GM12873 (cell line): Measurements from ENCODE around the gene OTUD3.

Experiments
- TF ChIP-seq, protein P1 (sequence below): IDR thresholded peaks from 2 replicates; pipeline ENCODE4 v1.5.1; 2012; ENCODE audit warnings: low read depth, mild to moderate bottlenecking, moderate library complexity, low read length, control low read depth; ENCODE audit not compliant: insufficient read depth; ENCODE audit errors: missing control alignments

OTUD3 gene

DNA sequence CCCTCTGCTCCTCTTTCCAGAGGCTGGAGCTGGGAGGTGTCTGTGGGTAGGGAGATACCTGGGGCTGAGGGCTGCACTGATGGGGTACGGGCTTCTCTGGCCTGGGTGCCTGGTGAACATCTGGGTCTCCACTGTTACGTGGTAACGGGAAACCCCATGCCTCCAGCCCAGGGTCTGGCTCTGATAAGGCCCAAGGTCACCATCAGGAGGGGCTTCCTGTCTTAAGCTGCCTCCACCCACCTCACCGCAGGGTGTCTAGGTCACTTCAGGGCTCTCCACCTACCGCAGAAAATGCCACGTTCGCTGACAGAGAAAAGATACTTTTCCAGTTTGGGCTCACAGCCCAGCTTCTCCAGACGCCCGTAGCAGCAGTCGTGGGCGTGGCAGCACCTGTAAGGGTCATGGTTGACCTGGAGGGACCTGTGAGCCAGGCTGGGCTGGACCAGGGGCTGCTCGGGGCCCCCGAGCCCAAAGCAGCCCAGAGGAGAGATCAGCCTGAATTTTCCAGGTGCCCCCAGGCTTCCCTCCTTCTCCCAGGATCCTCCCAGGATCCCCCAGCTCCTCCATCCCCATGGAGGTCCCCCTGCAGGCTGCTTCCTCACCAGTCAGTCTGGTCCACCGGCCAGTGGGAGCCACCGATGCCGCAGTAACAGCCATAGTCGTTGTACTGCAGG, 40.0 kb downstream of the OTUD3 start:
- TF ChIP-seq, protein P1, sequence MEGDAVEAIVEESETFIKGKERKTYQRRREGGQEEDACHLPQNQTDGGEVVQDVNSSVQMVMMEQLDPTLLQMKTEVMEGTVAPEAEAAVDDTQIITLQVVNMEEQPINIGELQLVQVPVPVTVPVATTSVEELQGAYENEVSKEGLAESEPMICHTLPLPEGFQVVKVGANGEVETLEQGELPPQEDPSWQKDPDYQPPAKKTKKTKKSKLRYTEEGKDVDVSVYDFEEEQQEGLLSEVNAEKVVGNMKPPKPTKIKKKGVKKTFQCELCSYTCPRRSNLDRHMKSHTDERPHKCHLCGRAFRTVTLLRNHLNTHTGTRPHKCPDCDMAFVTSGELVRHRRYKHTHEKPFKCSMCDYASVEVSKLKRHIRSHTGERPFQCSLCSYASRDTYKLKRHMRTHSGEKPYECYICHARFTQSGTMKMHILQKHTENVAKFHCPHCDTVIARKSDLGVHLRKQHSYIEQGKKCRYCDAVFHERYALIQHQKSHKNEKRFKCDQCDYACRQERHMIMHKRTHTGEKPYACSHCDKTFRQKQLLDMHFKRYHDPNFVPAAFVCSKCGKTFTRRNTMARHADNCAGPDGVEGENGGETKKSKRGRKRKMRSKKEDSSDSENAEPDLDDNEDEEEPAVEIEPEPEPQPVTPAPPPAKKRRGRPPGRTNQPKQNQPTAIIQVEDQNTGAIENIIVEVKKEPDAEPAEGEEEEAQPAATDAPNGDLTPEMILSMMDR: no peak

DNA sequence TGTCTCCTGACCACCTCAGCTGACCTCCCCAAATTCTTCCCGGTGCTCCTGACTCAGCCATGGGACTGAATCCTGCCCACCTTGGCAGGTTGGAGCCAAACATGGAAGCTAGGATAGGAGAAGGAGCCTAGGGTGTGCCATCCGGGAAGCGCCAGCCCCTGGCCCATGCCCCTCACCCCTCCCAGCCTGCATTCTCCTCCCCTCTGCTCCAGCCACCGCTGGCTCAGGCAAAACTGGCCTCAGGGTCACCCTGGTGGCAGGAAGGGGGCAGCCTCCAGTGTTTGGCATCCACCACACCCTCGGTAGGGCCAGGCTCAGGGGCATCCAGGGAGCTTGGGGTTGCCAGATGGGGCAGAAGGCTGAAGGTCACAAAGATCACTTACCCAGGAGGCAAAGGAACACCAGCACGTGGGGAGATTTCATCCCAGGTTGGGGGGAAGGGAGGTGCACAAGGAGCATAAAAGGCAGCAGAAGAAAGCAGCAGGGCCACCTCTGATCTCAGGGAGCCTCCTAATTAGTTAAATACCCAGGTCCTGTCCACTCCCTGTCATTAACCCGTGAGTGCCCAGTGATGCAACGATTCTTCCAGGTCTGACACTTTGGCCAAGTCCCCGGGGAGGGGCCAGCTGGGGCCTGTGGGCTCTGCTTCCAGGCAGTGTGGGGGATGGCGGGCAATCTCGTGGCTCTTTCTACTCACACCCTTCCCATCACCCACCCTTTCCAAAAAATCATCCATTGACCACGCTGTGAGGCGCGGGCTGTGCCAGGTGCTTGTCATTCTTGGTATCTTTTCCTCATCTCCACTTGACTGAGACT, 41.1 kb downstream of the OTUD3 start, which contains the start of gene PLA2G2E:
Gene PLA2G2E, minus strand, starts transcription at position 481 of the 816 bp plus-strand sequence. Its CDS starts 58 bp downstream, at position 423.
- TF ChIP-seq, protein P1: no peak

DNA sequence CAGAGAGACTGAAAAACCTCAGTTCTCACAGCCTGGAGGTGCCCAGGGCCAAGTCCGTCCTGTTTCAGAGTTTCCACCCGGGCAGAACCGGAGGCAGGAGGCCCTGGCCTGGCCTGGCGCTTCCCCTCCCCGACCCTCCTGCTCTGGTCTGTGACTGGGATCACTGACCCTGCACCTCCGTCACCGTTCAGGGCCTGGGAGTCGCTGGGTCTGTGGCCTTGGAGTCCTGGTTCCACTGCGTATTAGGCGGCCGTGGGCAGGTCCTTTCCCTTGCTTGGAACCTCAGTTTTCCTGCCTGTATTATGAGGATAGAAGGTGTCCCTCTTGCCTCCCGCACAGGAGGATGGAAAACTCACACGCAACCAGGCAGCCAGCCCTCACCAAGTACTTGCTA, 41.8 kb downstream of the OTUD3 start:
- TF ChIP-seq, protein P1: no peak

DNA sequence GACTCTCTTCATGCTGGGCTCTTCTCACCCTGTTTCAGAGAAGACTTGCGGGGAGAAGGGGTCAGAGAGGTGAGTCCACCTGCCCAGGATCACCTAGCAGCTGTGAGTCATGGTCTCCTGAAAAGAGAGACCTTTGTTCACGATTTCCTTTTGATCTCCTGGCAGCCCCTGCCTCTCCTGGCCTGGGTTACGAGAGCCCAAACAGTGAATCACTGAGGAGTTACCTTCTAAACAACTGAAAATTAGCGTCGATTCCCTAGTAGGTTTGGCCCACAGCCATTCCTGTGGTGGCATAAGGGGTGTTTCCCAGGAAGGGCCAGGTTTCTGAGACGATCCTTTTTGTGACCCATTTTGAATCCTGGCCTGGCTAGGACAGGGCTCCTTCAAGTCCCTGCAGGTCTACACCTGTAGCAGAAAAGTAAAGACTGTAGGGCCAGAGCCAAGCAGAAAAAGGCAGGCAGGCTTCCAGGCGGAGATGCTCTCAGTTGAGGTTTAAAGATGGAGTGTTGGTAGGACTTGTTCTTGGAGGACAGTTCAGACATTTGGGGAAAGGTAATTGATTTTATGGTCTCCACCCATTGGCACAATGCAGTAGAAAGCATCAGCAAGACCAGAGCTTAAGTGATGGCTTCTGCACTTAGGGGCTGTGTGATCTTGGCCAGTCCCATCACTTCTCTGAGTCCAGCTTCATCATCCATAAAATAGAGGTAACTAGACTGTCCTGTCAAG, 43.3 kb downstream of the OTUD3 start:
- TF ChIP-seq, protein P1: no peak

DNA sequence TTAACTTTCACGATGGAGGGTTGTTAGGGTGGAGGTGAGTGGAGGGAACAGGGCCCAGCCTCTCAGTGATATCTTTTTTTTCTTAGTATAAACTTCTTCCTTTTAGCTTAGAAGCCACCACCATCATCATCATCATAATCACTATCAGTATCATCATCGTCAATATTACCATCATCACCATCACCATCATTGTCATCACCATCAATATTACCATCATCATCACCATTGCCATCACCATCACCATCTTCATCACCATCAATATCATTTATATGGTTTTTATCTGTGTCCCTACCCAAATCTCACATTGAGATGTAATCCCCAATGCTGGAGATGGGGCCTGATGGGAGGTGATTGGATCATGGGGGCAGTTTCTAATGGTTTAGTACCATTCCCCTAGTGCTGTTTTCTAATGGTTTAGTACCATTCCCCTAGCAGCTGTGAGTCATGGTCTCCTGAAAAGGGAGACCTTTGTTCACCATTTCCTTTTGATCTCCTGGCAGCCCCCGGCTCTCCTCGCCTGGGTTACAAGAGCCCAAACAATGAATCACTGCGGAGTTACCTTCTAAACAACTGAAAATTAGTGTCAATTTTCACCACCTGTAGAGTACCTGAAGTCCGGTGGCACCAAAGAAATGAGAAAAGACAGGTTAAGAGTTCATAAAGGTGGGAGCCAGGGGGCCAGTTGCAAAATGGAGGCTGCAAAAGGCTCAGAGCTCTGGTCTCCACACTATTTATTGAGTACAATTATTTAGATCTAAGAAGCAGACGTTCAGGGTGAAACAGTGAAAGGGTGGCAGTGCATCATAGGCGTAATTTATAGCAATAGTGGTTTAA, 44.3 kb downstream of the OTUD3 start:
- TF ChIP-seq, protein P1: no peak

DNA sequence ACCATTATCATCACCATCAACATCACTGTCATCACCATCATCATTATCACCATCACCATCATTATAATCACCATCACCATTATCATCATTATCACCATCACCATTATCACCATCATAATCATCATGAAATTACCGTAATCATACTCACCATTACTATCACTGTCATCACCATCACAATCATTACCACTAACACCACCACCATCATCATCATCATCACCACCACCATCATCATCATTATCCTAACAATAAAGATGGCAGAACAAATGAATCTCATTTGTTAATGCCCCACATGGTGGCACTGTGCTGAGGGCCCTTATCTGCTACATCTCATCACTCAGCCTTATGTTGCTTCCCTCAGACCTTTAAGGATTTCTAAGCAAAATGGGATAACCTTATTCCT, 50.7 kb downstream of the OTUD3 start:
- TF ChIP-seq, protein P1: no peak
